Stimulated activated CD4-positive, alpha-beta T cell treated with anti-CD3 and anti-CD28 coated beads, Interleukin-2, amount 100 ng/mL, for 4 hours (primary cell): Measurements from ENCODE around the gene ARPIN.
"Not testable (repeated sequence)": the region's sequence is repeated elsewhere in the genome, so short reads cannot be mapped to it uniquely, and the experiment has no call there.

Experiments used
- DNase-seq: peaks from one replicate; pipeline ENCODE4 v3.0.0-alpha.2; 2020; ENCODE audit warnings: low read depth

The ARPIN gene

DNA sequence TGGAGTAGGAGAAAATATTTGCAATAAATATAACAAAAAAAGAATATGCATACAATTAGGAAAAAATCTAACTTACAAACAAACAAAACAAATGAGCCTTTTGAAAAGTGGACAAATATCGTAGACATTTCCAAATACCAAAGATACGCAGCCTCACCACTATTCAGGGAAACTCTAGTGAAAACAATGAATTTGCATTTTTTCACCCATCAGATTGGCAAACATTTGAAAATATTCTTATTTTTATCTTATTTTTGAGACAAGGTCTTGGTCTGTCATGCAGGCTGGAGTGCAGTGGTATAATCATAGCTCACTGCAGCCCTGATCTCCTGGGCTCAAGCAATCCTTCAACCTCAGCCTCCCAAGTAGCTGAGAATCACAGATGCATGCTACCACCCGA lies 34.4 kb downstream of the ARPIN start:
- no peak for DNase-seq

DNA sequence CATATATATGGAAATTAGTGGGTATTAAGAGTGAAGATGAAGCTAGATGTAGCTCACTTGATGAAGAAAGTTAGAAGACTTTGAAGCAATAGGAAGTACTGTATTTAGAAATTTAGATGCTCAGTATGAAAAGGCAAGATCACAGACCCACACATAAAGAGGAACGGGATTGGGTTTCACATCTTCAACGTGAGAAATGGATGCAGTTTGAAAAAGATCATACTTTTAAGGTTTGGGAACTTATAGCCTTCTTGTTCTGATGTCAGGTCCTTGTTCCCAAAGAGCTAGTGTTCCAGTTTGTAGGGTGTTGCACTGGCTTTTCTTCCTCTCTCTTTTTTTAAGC lies 35.7 kb downstream of the ARPIN start:
- no peak for DNase-seq

DNA sequence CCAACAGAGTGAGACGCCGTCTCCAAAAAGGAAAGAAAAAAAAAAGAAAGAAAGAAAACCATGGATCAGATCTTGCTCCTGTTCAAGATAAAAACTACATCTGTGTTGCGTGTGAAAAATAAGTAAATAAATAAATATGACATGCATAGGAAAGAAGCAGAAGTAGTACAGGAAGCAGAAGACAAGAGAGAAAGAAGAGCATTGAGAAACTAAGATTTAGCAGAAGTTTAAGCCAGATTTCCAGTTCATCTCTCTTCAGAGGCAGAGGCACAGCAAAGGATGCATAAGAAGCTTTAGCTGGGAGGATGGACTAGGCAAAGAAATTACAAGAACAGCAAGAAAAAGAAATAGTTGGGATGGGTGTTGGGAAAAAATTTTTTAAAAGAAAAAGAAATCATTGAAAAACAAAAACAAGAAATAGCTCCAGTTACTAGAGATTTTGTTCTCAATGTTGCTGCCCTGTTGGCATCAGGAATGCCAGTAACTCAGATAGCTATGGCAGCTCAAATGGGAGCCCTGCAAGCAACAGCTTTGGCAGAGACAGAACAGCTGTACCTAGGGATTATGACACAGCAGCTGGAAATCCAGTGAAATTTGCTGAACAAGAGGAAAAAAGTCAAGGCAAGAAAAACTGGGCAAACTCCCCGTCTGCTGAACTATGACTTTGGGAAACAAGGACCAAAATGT lies 36.2 kb downstream of the ARPIN start:
- DNase-seq: no peak

DNA sequence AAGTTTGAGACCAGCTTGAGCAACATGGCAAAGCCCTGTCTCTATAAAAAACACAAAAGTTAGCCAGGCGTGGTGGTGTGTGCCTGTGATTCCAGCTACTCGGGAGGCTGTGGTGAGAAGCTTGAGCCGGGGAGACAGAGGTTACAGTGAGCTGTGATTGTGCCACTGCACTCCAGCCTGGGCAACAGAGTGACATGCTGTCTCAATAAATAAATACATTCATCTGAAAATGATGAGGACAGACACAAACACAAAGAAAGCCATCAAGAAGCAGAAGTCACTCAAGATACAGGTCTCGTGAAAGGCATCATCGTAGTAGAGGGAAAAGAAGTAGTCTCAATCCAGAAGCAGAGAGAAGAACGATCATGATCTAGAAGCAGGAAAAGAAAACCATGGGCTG lies 37.0 kb downstream of the ARPIN start:
- no peak for DNase-seq

DNA sequence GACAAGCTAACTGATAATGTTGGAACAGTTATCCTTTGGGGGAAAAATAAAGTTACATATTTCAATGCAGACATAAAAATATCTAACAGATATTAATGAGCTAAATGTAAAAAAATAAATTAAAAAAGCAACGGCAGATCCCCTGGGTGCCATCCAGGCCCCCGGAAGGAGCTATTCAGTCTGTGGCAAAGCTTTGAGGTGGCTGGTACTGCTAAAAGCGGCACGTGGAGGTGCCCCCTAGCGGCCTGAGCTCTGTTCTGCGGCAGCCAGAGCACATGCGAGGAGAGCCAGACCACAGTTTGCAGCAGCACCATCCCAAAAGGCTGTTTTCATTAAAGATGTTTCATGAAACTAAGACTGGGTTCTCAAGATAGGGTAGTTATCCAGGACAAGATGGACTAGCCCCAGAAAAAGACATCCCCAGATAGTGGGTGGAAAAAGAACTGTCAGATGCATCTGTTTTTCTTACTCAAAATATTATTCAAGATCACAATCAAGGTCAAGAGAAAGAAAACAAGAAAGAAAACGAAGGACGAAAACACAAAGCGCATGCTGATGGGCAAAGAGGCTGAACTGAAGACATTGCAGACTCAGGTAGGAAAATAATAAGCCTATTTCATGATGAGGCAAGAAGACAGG lies 37.7 kb downstream of the ARPIN start:
- DNase-seq: peak; percentile 73

GRCh38 chr15:89870688-89871288 lies 42.0 kb downstream of the ARPIN start:
- no peak for DNase-seq

GRCh38 chr15:89870006-89870405 lies 42.7 kb downstream of the ARPIN start:
- no peak for DNase-seq

GRCh38 chr15:89869490-89869889 lies 43.3 kb downstream of the ARPIN start:
- not testable (repeated sequence) for DNase-seq

GRCh38 chr15:89864958-89865739 lies 47.6 kb downstream of the ARPIN start:
- no peak for DNase-seq

- DNase-seq: no peak
These were observed 48.8 kb downstream of the ARPIN start for GRCh38 chr15:89863918-89864317.

DNA sequence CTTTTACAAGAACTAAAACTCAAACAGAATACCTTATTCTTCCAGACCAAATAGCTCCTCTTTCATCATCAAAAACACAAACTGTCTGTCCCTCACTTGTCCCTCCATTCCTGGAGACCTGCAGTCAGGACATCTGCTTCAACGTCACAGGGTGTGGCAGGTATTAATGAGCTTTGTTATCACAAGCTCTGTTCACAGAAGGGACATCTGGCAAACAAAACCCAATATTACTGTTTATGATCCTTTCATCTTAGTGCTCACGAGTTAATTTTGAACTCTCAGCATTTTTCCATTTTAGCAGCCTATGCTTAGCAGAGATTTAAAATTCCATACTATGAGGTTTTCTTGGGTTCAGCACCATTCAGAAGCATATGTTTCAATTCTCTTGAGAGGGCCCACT lies 51.9 kb downstream of the ARPIN start:
- no peak for DNase-seq

DNA sequence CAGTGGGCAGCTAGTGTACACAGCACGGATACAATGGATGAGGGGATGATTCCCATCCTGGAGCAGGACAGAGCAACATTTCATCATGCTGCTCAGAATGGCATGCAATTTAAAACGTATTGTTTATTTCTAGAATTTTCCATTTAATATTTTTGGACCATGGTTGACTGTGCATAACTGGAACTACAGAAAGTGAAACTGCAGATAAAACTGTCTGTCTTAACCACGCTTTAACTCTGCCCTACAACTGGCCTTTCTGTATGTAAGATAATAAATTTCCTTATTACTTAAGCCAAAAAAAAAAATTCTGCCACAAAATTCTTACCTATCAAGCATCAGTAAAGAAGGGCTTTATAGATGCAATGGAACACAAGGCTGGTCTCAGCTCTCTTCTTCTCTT lies 52.3 kb downstream of the ARPIN start:
- no peak for DNase-seq

- no peak for DNase-seq
These were observed 53.9 kb downstream of the ARPIN start for GRCh38 chr15:89858661-89859458.

DNA sequence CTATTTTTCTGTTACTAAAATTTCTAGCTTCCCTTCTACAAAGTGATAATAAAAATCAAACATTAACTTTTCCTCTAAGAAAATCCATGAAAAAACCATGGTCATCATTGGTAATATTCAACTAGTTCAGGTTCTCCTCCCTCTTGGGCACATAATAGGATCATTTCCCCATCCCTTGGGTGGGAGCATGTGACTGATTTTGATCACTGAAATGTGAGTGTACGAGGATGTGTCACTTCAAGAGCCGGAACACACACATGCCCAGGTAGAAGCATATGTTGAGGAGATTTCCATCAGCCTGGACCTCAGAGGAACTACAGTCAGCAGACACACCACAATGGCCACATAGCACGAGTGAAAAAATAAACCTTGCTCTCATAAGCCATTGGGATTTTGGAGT lies 55.1 kb downstream of the ARPIN start:
- DNase-seq: no peak

DNA sequence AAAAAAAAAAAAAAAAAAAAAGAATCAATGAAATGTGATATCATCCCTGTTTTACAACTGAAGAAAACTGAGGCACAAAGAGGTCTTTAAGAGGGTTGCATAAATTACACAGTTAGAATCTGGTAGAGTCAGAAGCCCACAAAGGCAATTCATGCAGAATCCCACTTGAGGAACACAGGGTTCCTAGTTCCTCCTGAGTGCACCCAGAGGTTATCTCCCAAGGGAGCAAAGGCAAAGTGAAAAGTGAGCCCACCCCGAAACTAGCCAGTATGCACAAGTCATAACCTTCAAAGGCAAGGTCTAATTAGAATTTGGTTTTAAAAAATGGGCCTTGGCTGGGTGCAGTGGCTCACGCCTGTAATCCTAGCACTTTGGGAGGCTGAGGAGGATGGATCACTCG lies 56.8 kb downstream of the ARPIN start:
- no peak for DNase-seq

DNA sequence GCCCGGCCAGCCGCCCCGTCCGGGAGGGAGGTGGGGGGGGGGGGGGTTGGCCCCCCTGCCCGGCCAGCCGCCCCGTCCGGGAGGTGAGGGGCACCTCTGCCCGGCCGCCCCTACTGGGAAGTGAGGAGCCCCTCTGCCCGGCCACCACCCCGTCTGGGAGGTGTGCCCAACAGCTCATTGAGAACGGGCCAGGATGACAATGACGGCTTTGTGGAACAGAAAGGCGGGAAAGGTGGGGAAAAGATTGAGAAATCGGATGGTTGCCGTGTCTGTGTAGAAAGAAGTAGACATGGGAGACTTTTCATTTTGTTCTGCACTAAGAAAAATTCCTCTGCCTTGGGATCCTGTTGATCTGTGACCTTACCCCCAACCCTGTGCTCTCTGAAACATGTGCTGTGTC lies 57.9 kb downstream of the ARPIN start:
- not testable (repeated sequence) for DNase-seq

GRCh38 chr15:89852342-89852995 lies 60.3 kb downstream of the ARPIN start:
- no peak for DNase-seq

DNA sequence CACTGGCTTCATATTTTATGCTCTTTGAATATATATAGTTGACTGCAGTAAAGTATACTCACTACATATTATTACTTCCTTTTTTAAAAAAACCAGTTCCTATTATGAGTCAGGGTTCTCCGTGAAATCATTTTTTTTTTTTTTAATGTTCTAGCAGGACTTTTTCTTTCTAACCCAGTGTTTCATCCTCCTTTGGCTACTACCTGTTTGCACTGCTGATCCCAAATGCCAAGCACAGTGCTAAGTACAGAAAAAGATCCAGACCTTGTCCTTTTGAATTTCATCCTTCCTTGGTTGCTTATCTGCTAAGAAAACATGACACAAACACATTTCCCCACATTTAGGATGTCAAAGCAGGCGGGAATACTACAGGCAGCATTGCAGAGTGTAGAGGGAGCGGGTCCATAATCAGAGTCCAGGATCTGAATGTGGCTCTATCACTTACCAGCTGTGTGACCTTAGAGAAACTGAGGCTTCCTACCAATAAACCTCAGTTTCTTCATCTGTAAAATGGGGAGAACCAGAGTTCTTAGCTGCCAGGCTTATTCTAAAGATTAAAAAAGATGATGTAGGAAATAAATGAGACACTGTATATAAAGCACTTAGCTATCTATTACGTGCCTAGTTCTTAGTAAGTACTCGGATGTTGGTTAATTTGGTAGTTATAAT lies 60.9 kb downstream of the ARPIN start:
- no peak for DNase-seq

DNA sequence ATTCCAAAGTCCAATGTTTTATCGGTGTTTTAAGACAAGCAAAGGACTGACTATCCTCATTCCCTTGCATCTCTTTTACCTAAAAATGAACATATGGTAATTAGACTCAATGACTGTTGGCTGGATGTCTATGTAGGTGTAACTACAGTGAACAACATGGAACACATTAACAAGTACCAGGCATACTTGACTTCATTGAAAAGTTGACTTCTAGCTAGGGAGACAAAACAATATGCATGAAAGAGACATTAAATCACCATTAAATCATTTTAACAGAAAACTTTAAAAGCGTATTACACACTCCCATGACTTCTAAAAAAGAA lies 63.8 kb downstream of the ARPIN start:
- DNase-seq: no peak

- DNase-seq: no peak
These were observed 65.7 kb downstream of the ARPIN start for GRCh38 chr15:89847101-89847500.

DNA sequence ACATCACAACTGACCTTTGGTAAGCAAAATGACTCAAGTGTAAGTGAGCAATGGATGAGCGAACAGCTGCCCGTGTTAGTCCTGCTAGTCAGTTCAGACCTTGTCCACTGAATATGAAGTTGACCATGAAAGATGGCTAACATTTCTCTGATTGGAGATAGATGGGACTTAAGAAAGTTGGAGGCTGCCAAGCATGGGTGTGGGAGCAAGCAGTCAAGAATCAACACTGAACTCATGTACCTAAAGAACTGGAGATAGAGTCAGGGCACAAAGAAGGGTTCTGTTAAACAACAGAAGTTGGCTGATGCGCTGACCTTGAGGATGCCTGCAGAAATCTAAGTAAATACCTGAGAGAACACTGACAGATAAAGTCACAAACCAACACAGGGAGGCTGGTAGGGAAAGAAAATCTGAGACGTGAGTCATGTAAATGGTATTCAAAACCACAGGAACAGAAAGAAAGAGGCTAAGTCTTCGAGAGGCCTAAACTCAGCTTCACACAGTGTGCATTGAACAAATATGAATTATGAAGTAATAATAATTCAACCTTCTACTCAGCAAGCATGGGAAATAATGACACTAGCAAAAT lies 67.4 kb downstream of the ARPIN start:
- no peak for DNase-seq
